RWPE1 (cell line): ENCODE data around the gene DUS1L.
A peak's percentile ranks its signal among the peaks of the same experiment; 100 is the strongest.

ENCODE experiments used
- CTCF ChIA-PET: fragments of 350-600 bp; sonication (Branson Sonifier 250); formaldehyde crosslinking; extraction: SDS; loops from one replicate; lab custom pipeline; 2021; lab: Yijun Ruan, JAX
- POLR2A ChIA-PET: fragments of 400-600 bp; formaldehyde crosslinking; extraction: SDS; loops from one replicate; lab custom pipeline; 2020; ENCODE audit warnings: antibody characterized with exemption; ENCODE audit not compliant: low non-redundant PET; lab: Yijun Ruan, JAX
- DNase-seq: peaks from one replicate; pipeline ENCODE4 v3.0.0; 2012; ENCODE audit warnings: low spot score
- H3K27ac ChIP-seq: fragments of 450-650 bp; 2 replicates; pipeline ENCODE4 v1.5.1; 2017
- TF ChIP-seq, protein P1 (sequence below): fragments of 450-650 bp; conservative IDR thresholded peaks from 2 replicates; pipeline ENCODE4 v1.5.1; 2017; ENCODE audit warnings: low read depth, mild to moderate bottlenecking

The DUS1L gene

DNA sequence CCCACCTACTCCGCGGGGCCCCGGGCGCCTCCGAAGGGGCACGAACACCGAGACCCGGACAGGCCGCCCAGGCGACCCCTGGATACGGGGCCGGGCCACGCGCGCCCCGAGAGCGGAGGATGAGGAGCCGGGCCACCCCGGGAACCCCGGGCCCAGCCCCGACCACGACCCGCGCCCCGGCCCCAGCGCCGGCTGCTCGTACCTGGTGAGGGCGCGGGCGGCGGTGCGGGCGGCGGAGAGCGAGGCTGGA, 32.2 kb upstream of the DUS1L start:
- POLR2A ChIA-PET, result interaction anchor here (0.6 kb wide), 1 partner anchor 46 kb away, joined by 3 read pairs; no protein-coding TSS in a partner anchor
- CTCF ChIA-PET, result interaction anchor here (1.8 kb wide), 1 partner anchor 67 kb away, joined by 5 read pairs; no protein-coding TSS in a partner anchor
- no peak for DNase-seq
- TF ChIP-seq, protein P1, sequence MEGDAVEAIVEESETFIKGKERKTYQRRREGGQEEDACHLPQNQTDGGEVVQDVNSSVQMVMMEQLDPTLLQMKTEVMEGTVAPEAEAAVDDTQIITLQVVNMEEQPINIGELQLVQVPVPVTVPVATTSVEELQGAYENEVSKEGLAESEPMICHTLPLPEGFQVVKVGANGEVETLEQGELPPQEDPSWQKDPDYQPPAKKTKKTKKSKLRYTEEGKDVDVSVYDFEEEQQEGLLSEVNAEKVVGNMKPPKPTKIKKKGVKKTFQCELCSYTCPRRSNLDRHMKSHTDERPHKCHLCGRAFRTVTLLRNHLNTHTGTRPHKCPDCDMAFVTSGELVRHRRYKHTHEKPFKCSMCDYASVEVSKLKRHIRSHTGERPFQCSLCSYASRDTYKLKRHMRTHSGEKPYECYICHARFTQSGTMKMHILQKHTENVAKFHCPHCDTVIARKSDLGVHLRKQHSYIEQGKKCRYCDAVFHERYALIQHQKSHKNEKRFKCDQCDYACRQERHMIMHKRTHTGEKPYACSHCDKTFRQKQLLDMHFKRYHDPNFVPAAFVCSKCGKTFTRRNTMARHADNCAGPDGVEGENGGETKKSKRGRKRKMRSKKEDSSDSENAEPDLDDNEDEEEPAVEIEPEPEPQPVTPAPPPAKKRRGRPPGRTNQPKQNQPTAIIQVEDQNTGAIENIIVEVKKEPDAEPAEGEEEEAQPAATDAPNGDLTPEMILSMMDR, result no peak
- peak overlapping the region; percentile 96 for H3K27ac ChIP-seq

DNA sequence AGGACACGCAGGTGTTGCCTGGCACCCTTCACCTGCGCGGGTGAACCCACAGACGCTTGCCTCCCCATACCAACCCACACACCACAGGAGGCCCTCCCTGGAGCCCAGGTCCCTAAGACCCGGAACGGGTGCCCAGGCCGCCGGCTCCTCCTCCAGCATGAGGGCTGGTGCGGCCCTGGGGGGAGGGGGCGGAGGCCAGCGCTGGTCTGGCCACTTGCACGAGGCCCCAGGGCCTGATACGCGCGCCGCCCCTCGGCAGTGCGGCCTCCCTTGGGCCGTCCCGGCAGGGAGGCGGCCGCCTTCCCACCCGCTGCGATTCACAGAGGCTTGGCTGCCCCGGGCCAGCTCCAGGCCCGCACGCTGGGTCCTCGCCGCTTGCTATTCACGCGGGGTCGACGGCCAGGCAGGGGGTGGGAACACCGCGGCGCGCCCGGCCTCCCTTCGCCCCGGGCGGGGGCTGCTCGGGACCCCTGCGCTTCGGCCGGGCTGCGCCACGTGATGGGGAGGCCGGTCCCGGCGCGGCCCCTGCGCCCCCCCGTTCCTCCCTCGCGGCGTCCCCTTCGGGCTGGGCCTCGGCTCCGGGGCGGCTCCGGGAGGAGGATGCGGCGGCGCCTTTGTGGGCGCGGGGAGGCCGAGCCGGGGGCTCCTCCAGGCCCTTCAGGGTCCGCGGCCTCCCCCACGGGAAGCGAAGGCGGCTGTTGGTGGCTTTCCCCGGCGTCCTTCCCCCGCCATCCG, 31.7 kb upstream of the DUS1L start:
- DNase-seq, result no peak
- TF ChIP-seq, protein P1, result no peak
- peak overlapping the region; percentile 96 for H3K27ac ChIP-seq
- CTCF ChIA-PET, result interaction anchor here (0.6 to 1.8 kb wide), 2 partner anchors 67 to 105 kb away, joined by 4 to 5 read pairs; no protein-coding TSS in a partner anchor
- POLR2A ChIA-PET, result interaction anchor here (0.6 kb wide), 1 partner anchor 46 kb away, joined by 3 read pairs; no protein-coding TSS in a partner anchor

DNA sequence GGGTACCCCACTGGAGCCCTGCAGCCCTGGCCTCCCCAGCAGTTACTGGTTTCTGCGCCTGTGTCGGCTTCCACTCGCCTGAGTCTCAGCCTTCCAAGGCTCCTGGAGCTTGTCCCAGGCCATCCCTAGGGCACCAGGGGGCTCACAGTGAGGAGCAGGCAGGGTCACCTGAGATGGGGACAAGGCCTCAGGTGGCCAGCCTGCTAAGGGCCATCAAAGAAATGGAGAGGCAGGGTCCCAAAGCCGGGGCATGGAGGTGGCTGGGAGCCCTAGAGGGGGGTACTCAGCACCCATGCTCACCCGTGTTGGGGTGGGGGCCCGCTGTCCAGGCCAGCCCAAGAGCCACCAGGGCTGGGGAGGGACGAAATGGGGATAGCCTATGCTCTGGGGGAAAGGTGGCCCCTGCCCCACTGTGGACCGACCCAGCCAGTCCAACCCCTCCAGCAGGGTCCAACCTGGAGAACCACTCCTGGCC, 31.1 kb upstream of the DUS1L start:
- ChIA-PET POLR2A (no interaction called here), CTCF (interaction anchor here (0.6 to 0.7 kb wide), 4 partner anchors 16 to 106 kb away, joined by 3 to 6 read pairs (median 4); no protein-coding TSS in a partner anchor)
- H3K27ac ChIP-seq, result peak overlapping the region; percentile 96
- no peak for DNase-seq
- TF ChIP-seq, protein P1, result no peak

DNA sequence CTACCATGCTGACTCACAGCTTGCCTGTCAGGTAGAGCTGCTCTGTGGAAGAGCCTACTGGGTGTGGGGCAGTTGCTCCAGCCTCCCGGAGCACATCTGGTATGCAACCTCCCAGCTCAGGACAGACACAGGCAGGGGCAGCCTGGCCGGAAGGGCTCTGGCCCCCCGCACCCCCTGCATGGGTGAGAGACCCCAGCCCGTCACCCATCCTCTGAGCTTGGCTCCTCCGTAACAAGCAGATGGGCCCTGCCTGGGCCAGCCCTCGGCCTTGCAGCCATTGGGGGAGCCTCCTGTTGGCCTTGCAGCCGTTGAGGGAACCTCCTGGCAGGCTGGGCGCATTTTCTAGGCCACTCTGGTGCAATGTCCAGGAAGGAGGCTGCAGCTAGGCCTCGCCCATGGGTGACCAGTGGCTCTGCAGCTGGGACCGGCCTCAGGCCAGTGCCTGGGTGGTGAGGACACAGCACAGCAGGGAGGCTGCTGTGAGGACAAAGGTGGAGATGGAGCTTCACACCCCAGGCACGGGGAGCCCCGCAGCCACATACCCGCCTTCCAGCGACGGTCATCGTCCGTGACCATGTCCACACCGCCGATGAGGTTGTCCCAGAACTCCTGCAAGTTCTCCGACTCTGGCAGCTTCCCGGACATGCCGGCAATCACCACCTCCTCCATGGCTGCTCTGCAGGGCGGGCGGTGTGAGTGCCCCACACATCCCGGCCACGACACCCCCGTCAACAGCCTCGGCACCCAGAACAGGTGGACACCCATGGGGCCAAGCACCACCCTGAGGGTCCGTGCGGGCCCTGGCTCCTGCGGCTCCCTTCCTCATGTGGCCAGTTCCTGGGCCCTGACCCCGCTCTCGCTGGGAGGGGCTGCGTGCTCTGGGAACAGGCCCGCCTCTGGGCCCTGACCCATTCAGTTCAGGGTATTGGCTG, 30.4 kb upstream of the DUS1L start:
- TF ChIP-seq, protein P1, result no peak
- H3K27ac ChIP-seq, result peak overlapping the region; percentile 96
- POLR2A ChIA-PET, result no interaction called here
- DNase-seq, result peak; percentile 64
- CTCF ChIA-PET, result interaction anchor here (0.6 to 0.7 kb wide), 7 partner anchors 11 to 107 kb away, joined by 3 to 6 read pairs (median 4); no protein-coding TSS in a partner anchor

DNA sequence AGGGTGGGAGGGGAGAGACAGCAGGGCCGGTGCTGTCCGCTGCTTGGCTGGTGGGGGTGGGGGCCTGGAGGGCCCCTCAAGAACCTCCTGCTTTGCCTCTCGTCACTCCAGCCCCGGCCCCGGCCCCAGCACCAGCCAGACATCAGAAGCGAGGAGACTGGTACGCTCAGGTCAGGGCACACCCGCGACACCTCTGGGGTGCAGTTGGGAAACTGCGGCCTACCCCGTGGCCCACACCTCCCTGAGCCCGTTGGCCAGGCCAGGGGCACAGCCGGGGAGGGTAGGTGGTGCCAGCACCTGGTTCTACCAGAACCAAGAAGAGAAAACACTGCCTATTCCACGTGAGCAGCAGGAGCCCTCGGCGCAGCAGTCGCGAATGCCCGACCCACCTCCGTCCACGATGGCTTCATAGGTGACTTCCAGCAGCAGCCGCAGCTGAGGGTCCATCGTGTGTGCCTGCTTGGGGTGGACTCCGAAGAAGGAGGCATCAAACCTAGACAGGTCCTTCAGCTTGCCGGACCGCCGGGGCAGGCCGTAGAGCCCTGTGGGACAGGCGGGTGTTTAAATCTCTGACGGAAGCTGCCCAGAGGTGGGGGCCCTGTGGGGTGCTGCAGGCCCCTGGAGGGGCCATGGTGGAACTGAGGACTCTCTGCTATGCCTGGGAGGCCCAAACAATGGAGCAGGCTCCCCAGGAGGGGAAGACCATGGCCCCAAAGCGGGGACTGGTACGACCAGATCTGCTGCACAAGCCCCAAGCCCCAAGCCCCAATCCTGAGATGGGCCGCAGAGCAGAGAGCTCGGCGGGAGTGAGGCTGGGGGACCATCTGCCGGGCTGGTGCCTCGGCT, 29.6 kb upstream of the DUS1L start:
- TF ChIP-seq, protein P1, result no peak
- no peak for DNase-seq
- peak overlapping the region; percentile 96 for H3K27ac ChIP-seq
- ChIA-PET POLR2A (no interaction called here), CTCF (interaction anchor here (0.6 to 0.7 kb wide), 2 partner anchors 11 to 22 kb away, joined by 3 read pairs; no protein-coding TSS in a partner anchor)
